Body of pancreas (tissue), 4 donors: ENCODE data around the gene CDC123. TPM values are rescaled to one million over a fixed set of nuclear protein-coding genes. Genes with fewer than 3 reads are reported as not detected.

Source experiments
- ATAC-seq: fragments of 150-250 bp; one replicate; pipeline ENCODE4 v1.9.1; 2016
- DNase-seq, 4 donors: peaks; one replicate each; pipeline ENCODE4 v3.0.0-alpha.2; 2019
- H3K27ac ChIP-seq, 4 donors: fragments of 200-600 bp; sonication (generic); 1 replicate in 3 of 4; 2 replicates in 1 of 4; pipeline versions ENCODE4 v1.5.1 to v1.6.1; 2016 to 2019; ENCODE audit warnings: mild to moderate bottlenecking in 1 of 4, mixed read lengths in 1 of 4, moderate library complexity in 1 of 4
- H3K27me3 ChIP-seq, 2 donors: fragments of 200-600 bp; sonication (generic); one replicate each; pipeline ENCODE4 v1.6.0; 2016; ENCODE audit warnings: mild to moderate bottlenecking in 1 of 2
- H3K36me3 ChIP-seq, 2 donors: fragments of 200-600 bp; sonication (generic); replicated peaks in 1 of 2; 2 replicates each; pipeline ENCODE4 v1.5.1; 2016; ENCODE audit warnings: low read depth in 2 of 2; ENCODE audit not compliant: insufficient read depth in 1 of 2
- H3K4me1 ChIP-seq: fragments of 200-600 bp; sonication (generic); one replicate; pipeline ENCODE4 v1.6.0; 2016
- H3K4me3 ChIP-seq, 2 donors: fragments of 200-600 bp; sonication (generic); 1 replicate in 1 of 2; 2 replicates in 1 of 2; pipeline ENCODE4 v1.5.1; 2016 to 2019
- H3K9me3 ChIP-seq, 3 donors: fragments of 200-600 bp; sonication (generic); 1 replicate in 2 of 3; 2 replicates in 1 of 3; pipeline ENCODE4 v1.5.1; 2016
- CTCF ChIP-seq, 7 experiments: fragments of 450-650 bp in 4 of 7; fragments of 200-600 bp in 3 of 7; sonication (generic) in 3 of 7; IDR thresholded peaks; one replicate each; pipeline ENCODE4 v1.5.1; 2016 to 2019; ENCODE audit warnings: antibody characterized with exemption in 7 of 7
- POLR2A ChIP-seq, 3 donors: fragments of 450-650 bp; IDR thresholded peaks; one replicate each; pipeline ENCODE4 v1.6.1; 2016; ENCODE audit warnings: antibody characterized with exemption in 3 of 3, mild to moderate bottlenecking in 2 of 3
- WGBS, 2 donors: methylation state at CpG; one replicate each; pipeline ENCODE4 v1.1.5; 2017; 5-methylcytosine and 5-hydroxymethylcytosine counted together
- intact Hi-C: fragments of 100-400 bp; cut with DNase I; formaldehyde crosslinking; loops from one replicate; pipeline ENCODE4 v1.15.1; 2023
- total RNA-seq, 2 donors: library from RNA; depleted of rRNA; stranded (reverse); fragments of >200 nt; gene quantifications; one replicate each; pipeline ENCODE4 v1.1.0, GENCODE V29; 2016

Gene CDC123
- total RNA-seq, 2 donors from 2014 or later: 28.3 to 38.2 TPM

GRCh38 chr10:12158111-12158510, 37.9 kb upstream of the CDC123 start:
- TF ChIP-seq POLR2A (IDR thresholded peaks at IDR 0.05): no peak
- TF ChIP-seq CTCF (IDR thresholded peaks at IDR 0.05): no peak
- Histone ChIP-seq H3K27ac (no peak overlapping the region), H3K4me1 (no peaks in the 10 kb centered on the region), H3K4me3 (no peak overlapping the region), H3K9me3 (no peaks in the 10 kb centered on the region), H3K27me3 (no peaks in the 10 kb centered on the region), H3K36me3 (no peaks in the 10 kb centered on the region)
- WGBS, 2 donors: 83 to 90% methylated on average over 3 of the region's 3 CpGs
- intact Hi-C loops: no loop called here
- ATAC-seq (no peak), DNase-seq (no peak)

GRCh38 chr10:12160664-12161063, 35.3 kb upstream of the CDC123 start:
- no peaks in the 10 kb centered on the region for H3K36me3 ChIP-seq
- intact Hi-C loops: no loop called here
- no peak for ATAC-seq
- no peaks in the 10 kb centered on the region for H3K4me1 ChIP-seq
- no peaks in the 10 kb centered on the region for H3K27me3 ChIP-seq
- no peak for DNase-seq
- TF ChIP-seq CTCF (IDR thresholded peaks at IDR 0.05) (no peak), POLR2A (IDR thresholded peaks at IDR 0.05) (no peak)
- H3K27ac ChIP-seq: no peak overlapping the region
- no peak overlapping the region for H3K4me3 ChIP-seq
- H3K9me3 ChIP-seq: no peaks in the 10 kb centered on the region
- 91 to 95% methylated on average over 5 of the region's 5 CpGs for WGBS, 2 donors

- intact Hi-C loops: no loop called here
- Histone ChIP-seq H3K36me3 (no peaks in the 10 kb centered on the region), H3K27ac (no peak overlapping the region), H3K27me3 (no peaks in the 10 kb centered on the region), H3K4me1 (no peaks in the 10 kb centered on the region), H3K4me3 (no peak overlapping the region), H3K9me3 (no peaks in the 10 kb centered on the region)
- WGBS, 2 donors: 99% methylated on average over 6 of the region's 6 CpGs
- DNase-seq (no peak), ATAC-seq (no peak)
- TF ChIP-seq POLR2A (IDR thresholded peaks at IDR 0.05): no peak
- TF ChIP-seq CTCF (IDR thresholded peaks at IDR 0.05): no peak
Observed at GRCh38 chr10:12162927-12163326, 33.1 kb upstream of the CDC123 start.

- Histone ChIP-seq H3K27ac (no peak overlapping the region), H3K27me3 (no peaks in the 10 kb centered on the region), H3K9me3 (no peaks in the 10 kb centered on the region), H3K4me3 (no peak overlapping the region), H3K36me3 (no peaks in the 10 kb centered on the region), H3K4me1 (no peaks in the 10 kb centered on the region)
- ATAC-seq (no peak), DNase-seq (no peak)
- intact Hi-C loops: no loop called here
- 91 to 96% methylated on average over 9 to 11 of the region's 12 CpGs for WGBS, 2 donors
- TF ChIP-seq POLR2A (IDR thresholded peaks at IDR 0.05) (no peak), CTCF (IDR thresholded peaks at IDR 0.05) (no peak)
Observed at GRCh38 chr10:12164085-12164484, 31.9 kb upstream of the CDC123 start.

- 74 to 76% methylated on average over 3 of the region's 3 CpGs for WGBS, 2 donors
- intact Hi-C loops: no loop called here
- Histone ChIP-seq H3K4me3 (no peak overlapping the region), H3K4me1 (no peaks in the 10 kb centered on the region), H3K9me3 (no peaks in the 10 kb centered on the region), H3K27ac (no peak overlapping the region), H3K36me3 (peaks cover 0 to 3% of the 10 kb centered on the region in 2 donors), H3K27me3 (no peaks in the 10 kb centered on the region)
- ATAC-seq (no peak), DNase-seq (no peak)
- TF ChIP-seq CTCF (IDR thresholded peaks at IDR 0.05) (no peak), POLR2A (IDR thresholded peaks at IDR 0.05) (no peak)
Observed at GRCh38 chr10:12165036-12165435, 31.0 kb upstream of the CDC123 start.
